Ovary (tissue), 9 donors: ENCODE data around the gene SEC14L1. TPM values are rescaled to one million over a fixed set of nuclear protein-coding genes. Genes with fewer than 3 reads are reported as not detected.

ENCODE experiments used
- DNase-seq, 5 donors: peaks; one replicate each; pipeline ENCODE4 v3.0.0-alpha.2; 2019 to 2020
- H3K27ac ChIP-seq, 2 donors: fragments of 200-600 bp; one replicate each; pipeline versions ENCODE4 v1.5.1 to v1.8.0; 2019 to 2022
- H3K27me3 ChIP-seq: fragments of 200-600 bp; one replicate; pipeline ENCODE4 v1.8.0; 2022
- H3K36me3 ChIP-seq: fragments of 200-600 bp; sonication (generic); one replicate; pipeline ENCODE4 v1.5.1; 2019
- H3K4me1 ChIP-seq: one replicate; pipeline ENCODE4 v1.8.1; 2013; ENCODE audit warnings: mild to moderate bottlenecking, moderate library complexity; ENCODE audit not compliant: insufficient read depth
- H3K4me3 ChIP-seq: fragments of 200-600 bp; sonication (generic); one replicate; pipeline ENCODE4 v1.5.1; 2017
- H3K9me3 ChIP-seq, 2 donors: fragments of 200-600 bp in 1 of 2; sonication (generic) in 1 of 2; one replicate each; pipeline versions ENCODE4 v1.5.1 to v1.8.1; 2013 to 2019; ENCODE audit warnings: mild to moderate bottlenecking in 1 of 2, moderate library complexity in 1 of 2
- EP300 ChIP-seq: sonication (generic); formaldehyde crosslinking; IDR thresholded peaks from one replicate; pipeline ENCODE4 v1.6.1; 2017; ENCODE audit warnings: antibody characterized with exemption
- POLR2A ChIP-seq: fragments of 450-650 bp; IDR thresholded peaks from one replicate; pipeline ENCODE4 v1.6.1; 2017; ENCODE audit warnings: antibody characterized with exemption, mild to moderate bottlenecking, moderate library complexity
- WGBS, 3 donors: extraction: QIAGEN DNeasy Blood & Tissue Kit in 1 of 3; methylation state at CpG; one replicate each; pipeline versions ENCODE4 v1.1.5 to v1.1.7; 2013 to 2017; 5-methylcytosine and 5-hydroxymethylcytosine counted together
- intact Hi-C, 4 donors: fragments of 100-400 bp; cut with DNase I; formaldehyde crosslinking; loops; one replicate each; pipeline versions ENCODE4 v1.11.0 to v1.15.1; 2022 to 2023
- polyA plus RNA-seq, 2 donors: library from polyadenylated mRNA; stranded (reverse); fragments of 200-250 nt in 1 of 2; fragments of 350-450 nt in 1 of 2; fragmentation: Illumina TruSeq in 1 of 2; extraction: RNeasy Lipid Tissue Mini Kit (QIAGEN cat#74804) in 1 of 2; gene quantifications; one replicate each; pipeline ENCODE4 v1.2.3, GENCODE V29; 2013 to 2014
- total RNA-seq, 7 donors: library from RNA; depleted of rRNA in 2 of 7; stranded (reverse); fragments of >200 nt in 2 of 7; fragmentation: NEBNext Ultra II Directional in 3 of 7; extraction: Animal tissue kit (Norgen Biotek cat#: 25700) in 3 of 7; gene quantifications; one replicate each; pipeline versions ENCODE4 v1.1.0 to v1.2.4, GENCODE V29; 2016 to 2023
- TF ChIP-seq, protein P1 (sequence below), 3 donors: fragments of 450-650 bp in 2 of 3; fragments of 200-600 bp in 1 of 3; IDR thresholded peaks; one replicate each; pipeline versions ENCODE4 v1.5.1 to v1.8.0; 2016 to 2022; ENCODE audit warnings: antibody characterized with exemption in 3 of 3, mild to moderate bottlenecking in 1 of 3
- donor health status: DM: no; HTN: no; CAD: no; lungs with moderate emphysema.
- donor health status: DM: no; HTN: no; CAD: no.
- donor health status: Bipolar disorder and iron deficiency.
- donor health status: DM: yes; HTN: yes; CAD: no.
- donor health status: DM: no; HTN: no; CAD: no.
- donor health status: DM: yes; HTN: yes; CAD: no.

Gene SEC14L1
- total and polyA plus RNA-seq, 9 donors: 29.1 to 78.7 (median 53.7) TPM

DNA sequence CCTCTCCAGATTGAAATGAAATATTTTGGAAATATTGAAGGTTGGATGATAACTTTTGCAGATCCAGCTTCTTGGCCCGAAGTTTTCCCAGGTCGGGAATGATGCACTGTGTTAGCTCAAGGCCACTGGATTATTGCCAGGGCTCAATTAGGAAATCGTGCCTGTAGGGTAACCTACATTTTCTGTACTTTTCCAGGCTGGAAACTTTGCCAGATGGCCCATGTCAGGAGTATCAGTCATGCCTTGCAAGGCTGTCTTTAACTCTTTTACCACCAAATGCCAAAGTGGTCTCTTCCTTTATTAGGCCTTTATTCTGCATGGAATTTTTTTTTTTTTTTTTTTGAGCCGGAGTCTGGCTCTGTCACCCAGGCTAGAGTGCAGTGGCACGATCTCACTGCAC is 8.9 kb upstream of the SEC14L1 start:
- no peaks in the 10 kb centered on the region for H3K36me3 ChIP-seq
- no peak for DNase-seq
- H3K4me1 ChIP-seq: peaks cover 12% of the 10 kb centered on the region
- 32 to 36% (median 35%) methylated on average over 5 of the region's 5 CpGs for WGBS, 3 donors
- no peak overlapping the region for H3K27ac ChIP-seq
- intact Hi-C loops: no loop called here
- no peak overlapping the region for H3K4me3 ChIP-seq
- no peaks in the 10 kb centered on the region for H3K27me3 ChIP-seq
- TF ChIP-seq POLR2A (no peak), EP300 (no peak)
- TF ChIP-seq, protein P1, sequence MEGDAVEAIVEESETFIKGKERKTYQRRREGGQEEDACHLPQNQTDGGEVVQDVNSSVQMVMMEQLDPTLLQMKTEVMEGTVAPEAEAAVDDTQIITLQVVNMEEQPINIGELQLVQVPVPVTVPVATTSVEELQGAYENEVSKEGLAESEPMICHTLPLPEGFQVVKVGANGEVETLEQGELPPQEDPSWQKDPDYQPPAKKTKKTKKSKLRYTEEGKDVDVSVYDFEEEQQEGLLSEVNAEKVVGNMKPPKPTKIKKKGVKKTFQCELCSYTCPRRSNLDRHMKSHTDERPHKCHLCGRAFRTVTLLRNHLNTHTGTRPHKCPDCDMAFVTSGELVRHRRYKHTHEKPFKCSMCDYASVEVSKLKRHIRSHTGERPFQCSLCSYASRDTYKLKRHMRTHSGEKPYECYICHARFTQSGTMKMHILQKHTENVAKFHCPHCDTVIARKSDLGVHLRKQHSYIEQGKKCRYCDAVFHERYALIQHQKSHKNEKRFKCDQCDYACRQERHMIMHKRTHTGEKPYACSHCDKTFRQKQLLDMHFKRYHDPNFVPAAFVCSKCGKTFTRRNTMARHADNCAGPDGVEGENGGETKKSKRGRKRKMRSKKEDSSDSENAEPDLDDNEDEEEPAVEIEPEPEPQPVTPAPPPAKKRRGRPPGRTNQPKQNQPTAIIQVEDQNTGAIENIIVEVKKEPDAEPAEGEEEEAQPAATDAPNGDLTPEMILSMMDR (IDR thresholded peaks at IDR 0.05): no peak
- H3K9me3 ChIP-seq: no peaks in the 10 kb centered on the region

DNA sequence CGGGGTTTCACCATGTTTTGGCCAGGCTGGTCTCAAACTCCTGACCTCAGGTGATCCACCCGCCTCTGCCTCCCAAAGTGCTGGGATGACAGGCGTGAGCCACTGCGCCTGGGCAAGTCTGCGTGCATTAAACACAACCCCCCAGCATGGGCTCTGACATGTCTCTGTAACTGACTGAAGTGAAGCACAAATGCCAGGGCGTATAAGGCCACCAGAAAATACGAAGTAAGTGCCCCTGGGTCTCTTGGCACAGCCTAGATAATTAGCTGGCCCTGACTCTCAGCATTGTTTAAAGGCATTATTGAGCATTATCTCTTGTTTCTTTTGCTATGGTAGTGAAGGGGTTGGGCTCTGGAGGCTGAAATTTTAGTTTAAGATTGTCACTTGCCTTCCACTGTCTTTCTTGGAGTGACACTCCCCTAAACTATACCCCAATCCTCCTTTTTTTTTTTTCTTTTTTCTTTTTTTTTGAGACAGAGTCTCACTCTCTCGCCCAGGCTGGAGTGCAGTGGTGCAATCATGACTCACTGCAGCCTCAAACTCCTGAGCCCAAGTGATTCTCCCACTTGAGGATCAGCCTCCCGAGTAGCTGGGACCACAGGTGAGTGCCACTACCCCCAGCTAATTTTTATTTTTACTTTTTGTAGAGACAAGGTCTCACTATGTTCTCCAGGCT is 8.2 kb upstream of the SEC14L1 start:
- H3K9me3 ChIP-seq: no peaks in the 10 kb centered on the region
- 80 to 86% (median 82%) methylated on average over 9 of the region's 9 CpGs for WGBS, 3 donors
- intact Hi-C loops: no loop called here
- no peak for DNase-seq
- TF ChIP-seq, protein P1 (IDR thresholded peaks at IDR 0.05): no peak
- no peak for TF ChIP-seq EP300
- no peak for TF ChIP-seq POLR2A
- no peak overlapping the region for H3K27ac ChIP-seq
- no peak overlapping the region for H3K4me3 ChIP-seq
- no peaks in the 10 kb centered on the region for H3K27me3 ChIP-seq
- no peaks in the 10 kb centered on the region for H3K36me3 ChIP-seq
- H3K4me1 ChIP-seq: peaks cover 12% of the 10 kb centered on the region

DNA sequence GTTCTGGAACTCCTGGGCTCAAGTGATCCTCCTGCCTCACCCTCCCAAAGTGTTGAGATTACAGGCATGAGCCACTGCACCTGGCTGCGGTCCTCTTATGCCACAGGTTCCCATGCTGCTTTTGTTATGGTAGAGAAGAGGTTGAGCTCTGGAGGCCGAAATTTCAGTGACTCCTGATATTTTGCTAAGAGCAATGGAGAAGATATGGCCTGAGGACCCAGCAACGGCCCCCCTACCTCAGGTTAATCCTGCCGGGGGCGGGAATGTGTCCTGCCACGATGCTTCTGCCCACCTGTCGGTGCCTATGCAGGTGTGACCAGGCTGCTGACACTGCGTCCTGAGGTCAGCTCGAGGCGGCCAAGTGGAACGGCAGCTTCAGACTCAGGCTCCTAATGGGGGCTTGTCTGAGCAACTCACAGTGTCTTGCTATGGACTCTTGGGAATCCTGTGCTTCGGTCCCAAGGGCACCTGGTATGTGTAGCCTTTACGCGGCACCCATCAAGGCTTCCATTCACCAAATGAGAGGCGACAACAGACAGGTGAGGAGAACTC is 7.6 kb upstream of the SEC14L1 start:
- TF ChIP-seq, protein P1 (IDR thresholded peaks at IDR 0.05): no peak
- TF ChIP-seq EP300 (no peak), POLR2A (no peak)
- Histone ChIP-seq H3K36me3 (no peaks in the 10 kb centered on the region), H3K27ac (no peak overlapping the region), H3K4me1 (peaks cover 10% of the 10 kb centered on the region), H3K27me3 (no peaks in the 10 kb centered on the region), H3K4me3 (no peak overlapping the region), H3K9me3 (no peaks in the 10 kb centered on the region)
- DNase-seq: no peak
- WGBS, 3 donors: 88 to 92% (median 90%) methylated on average over 15 of the region's 15 CpGs
- intact Hi-C loops: no loop called here

DNA sequence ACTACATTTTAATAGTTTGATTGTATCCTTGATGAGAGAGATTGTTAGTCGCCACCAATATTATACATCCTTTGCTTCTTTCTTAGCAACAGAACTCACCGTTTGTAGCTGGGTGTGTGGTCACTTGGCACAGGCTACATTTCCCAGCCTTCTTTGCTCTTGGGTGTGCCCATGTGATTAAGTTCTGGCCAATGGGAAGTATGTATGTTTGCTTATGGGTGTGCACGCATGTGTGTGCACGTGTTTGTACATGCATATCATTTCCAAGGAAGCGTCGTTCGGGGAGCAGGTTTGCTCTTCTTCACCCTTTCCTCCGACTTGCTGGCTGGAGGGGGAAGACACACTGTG is 4.4 kb upstream of the SEC14L1 start:
- TF ChIP-seq, protein P1 (IDR thresholded peaks at IDR 0.05): no peak
- TF ChIP-seq EP300 (no peak), POLR2A (no peak)
- Histone ChIP-seq H3K27me3 (no peaks in the 10 kb centered on the region), H3K4me1 (peaks cover 3% of the 10 kb centered on the region), H3K9me3 (no peaks in the 10 kb centered on the region), H3K4me3 (no peak overlapping the region), H3K27ac (no peak overlapping the region), H3K36me3 (no peaks in the 10 kb centered on the region)
- 86 to 89% (median 87%) methylated on average over 8 of the region's 8 CpGs for WGBS, 3 donors
- intact Hi-C loops: no loop called here
- DNase-seq: peak in 1 of 5 donors; percentile 13
